OCI-M2 (cell line): ENCODE data around the gene LILRB5.
"Not testable (repeated sequence)": the region's sequence is repeated elsewhere in the genome, so short reads cannot be mapped to it uniquely, and the experiment has no call there.

Experiments used
- DNase-seq: peaks from one replicate; lab custom pipeline; 2025; ENCODE audit not compliant: unreplicated experiment; lab: John Stamatoyannopoulos, UW

The LILRB5 gene

GRCh38 chr19:54257116-54257480, at the start of gene LILRB5:
TSS of gene LILRB5 (minus strand) at chr19:54257273. CDS start at chr19:54257193, 80 bp downstream.
- no peak for DNase-seq

GRCh38 chr19:54305141-54305540, 48.1 kb upstream of the LILRB5 start:
- no peak for DNase-seq

- DNase-seq: no peak
These were observed 45.2 kb upstream of the LILRB5 start for GRCh38 chr19:54302257-54302656.

GRCh38 chr19:54299515-54299914, 42.4 kb upstream of the LILRB5 start:
- DNase-seq: no peak

- no peak for DNase-seq
These were observed 42.0 kb upstream of the LILRB5 start for GRCh38 chr19:54299126-54299498.

GRCh38 chr19:54298357-54299125, 41.5 kb upstream of the LILRB5 start:
- DNase-seq: no peak

- no peak for DNase-seq
These were observed 40.8 kb upstream of the LILRB5 start for GRCh38 chr19:54297759-54298305.

- DNase-seq: no peak
These were observed 37.5 kb upstream of the LILRB5 start for GRCh38 chr19:54294539-54294938.

GRCh38 chr19:54289160-54289559, 32.1 kb upstream of the LILRB5 start:
- DNase-seq: not testable (repeated sequence)

- no peak for DNase-seq
These were observed 30.4 kb upstream of the LILRB5 start for GRCh38 chr19:54287456-54287855.

- not testable (repeated sequence) for DNase-seq
These were observed 29.2 kb upstream of the LILRB5 start for GRCh38 chr19:54286283-54286682.

- not testable (repeated sequence) for DNase-seq
These were observed 28.5 kb upstream of the LILRB5 start for GRCh38 chr19:54285427-54286056.

GRCh38 chr19:54282686-54283470, 25.8 kb upstream of the LILRB5 start:
- DNase-seq: no peak

- DNase-seq: not testable (repeated sequence)
These were observed 24.6 kb upstream of the LILRB5 start for GRCh38 chr19:54281729-54282075.

GRCh38 chr19:54281007-54281728, 24.1 kb upstream of the LILRB5 start, which contains the start of gene LILRB2:
TSS of gene LILRB2 (minus strand) at chr19:54281110. CDS start at chr19:54280496, 614 bp downstream.
- DNase-seq: no peak

GRCh38 chr19:54280441-54280840, 23.4 kb upstream of the LILRB5 start:
- DNase-seq: not testable (repeated sequence)

- not testable (repeated sequence) for DNase-seq
These were observed 23.0 kb upstream of the LILRB5 start for GRCh38 chr19:54280025-54280424.

- DNase-seq: no peak
These were observed 22.4 kb upstream of the LILRB5 start for GRCh38 chr19:54279406-54279962.

GRCh38 chr19:54278571-54279195, 21.6 kb upstream of the LILRB5 start:
- not testable (repeated sequence) for DNase-seq

- DNase-seq: not testable (repeated sequence)
These were observed 21.0 kb upstream of the LILRB5 start for GRCh38 chr19:54278056-54278455.
